Loucy (cell line): Measurements from ENCODE around the gene TNFRSF13B.

Experiments
- CTCF ChIP-seq: fragments of 200-600 bp; sonication (generic); conservative IDR thresholded peaks from 2 replicates; pipeline ENCODE4 v1.5.1; 2014; ENCODE audit warnings: mild to moderate bottlenecking, antibody characterized with exemption, low read length
- EZH2phosphoT487 ChIP-seq: fragments of 200-600 bp; IDR thresholded peaks from 2 replicates; pipeline ENCODE4 v1.6.1; 2018; ENCODE audit warnings: antibody characterized with exemption, mild to moderate bottlenecking, moderate library complexity, borderline replicate concordance

- TF ChIP-seq CTCF (no peak), EZH2phosphoT487 (no peak)
Measured at GRCh38 chr17:16912021-16912962, 59.6 kb downstream of the TNFRSF13B start.
